Cerebellar nuclear complex (tissue), 1 donor: Measurements from ENCODE around the gene ATP7B.

ENCODE experiments used
- DNase-seq, 2 experiments: peaks; one replicate each; lab custom pipeline; 2025; lab: John Stamatoyannopoulos, UW

Gene ATP7B

GRCh38 chr13:51894239-51894638, 117.0 kb downstream of the ATP7B start:
- no peak for DNase-seq

DNA sequence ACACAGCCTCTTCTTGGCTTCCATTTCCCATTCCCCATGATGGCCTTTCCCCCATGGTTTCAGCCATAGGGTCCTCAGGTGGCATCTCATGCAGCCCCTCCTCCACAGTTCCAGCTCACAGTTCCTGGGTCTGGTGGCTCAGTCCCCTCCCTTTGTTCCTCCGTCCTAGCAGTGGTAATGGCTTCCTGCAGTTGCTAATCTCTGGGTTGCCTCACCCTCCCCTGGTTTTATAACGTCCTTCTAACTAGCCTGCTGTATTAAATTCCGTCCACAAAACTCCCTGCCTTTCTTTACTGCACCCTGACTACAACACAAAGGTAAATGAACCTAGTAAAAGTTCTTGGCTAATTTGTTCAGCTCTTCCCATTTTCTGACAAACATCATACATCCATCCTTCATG, 118.6 kb downstream of the ATP7B start:
- no peak for DNase-seq

GRCh38 chr13:51887468-51887867, 123.8 kb downstream of the ATP7B start:
- no peak for DNase-seq

DNA sequence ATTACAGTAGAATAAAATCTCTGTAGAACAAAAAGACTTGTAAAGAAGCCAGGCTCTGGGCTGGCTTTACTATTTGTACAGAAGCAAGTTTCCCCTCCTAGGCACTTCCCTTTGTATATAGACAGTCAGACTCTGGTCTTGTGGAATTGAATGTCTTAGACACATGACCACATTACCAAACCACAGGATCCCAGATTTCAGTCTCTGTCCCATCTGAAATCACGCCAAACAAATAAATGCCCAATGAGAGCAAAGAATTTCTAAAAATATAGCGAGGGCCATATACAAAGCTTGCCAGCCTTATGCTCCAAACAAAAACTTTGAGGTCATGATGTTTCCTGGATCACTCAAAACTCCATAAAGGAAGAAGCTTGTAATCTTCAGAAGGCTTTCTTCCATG, 125.6 kb downstream of the ATP7B start:
- no peak for DNase-seq

- no peak for DNase-seq
Measured at GRCh38 chr13:51883226-51883600, 128.0 kb downstream of the ATP7B start.
